ENCODE data around the gene TXLNA.
"Not testable (repeated sequence)": the region's sequence is repeated elsewhere in the genome, so short reads cannot be mapped to it uniquely, and the experiment has no call there.

The TXLNA gene

DNA sequence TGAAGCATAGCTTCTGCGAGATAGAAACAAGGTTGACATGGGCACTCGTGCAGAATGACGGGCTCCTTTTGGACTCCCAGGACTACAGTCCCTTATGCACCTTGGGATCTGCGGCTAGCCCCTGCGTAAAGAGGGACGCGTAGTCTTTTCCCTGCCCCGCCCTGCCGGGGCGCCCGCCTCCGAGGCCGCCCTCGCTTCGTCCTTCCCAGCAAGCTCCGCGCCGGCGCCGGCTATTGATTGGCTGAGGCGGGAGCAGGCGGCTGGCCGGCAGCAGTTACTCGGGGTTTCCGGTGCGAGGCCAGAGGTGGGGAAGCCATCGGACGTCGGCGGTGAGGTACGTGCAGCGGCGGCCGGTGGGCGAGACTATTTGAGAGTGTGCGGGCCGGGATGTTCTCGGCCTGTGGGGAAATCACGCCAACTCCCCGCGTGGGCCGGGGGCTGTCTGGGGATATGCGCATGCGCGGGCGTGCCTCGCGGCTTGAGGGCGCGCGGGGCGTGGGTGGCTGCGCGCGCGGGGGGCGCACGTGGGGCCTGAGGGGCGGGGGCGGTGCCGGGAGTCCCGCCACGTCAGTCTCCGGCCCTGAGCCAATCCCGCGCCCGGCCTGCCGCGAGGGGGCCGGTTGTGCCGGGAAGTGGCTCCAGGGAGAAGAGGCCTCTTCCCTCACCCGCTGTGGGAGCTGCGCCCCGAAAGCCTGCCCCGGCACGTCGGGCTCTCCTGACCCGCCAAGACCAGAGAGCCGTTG, at the start of gene TXLNA:
Gene TXLNA, plus strand, starts transcription at position 233 of the 743 bp plus-strand sequence. CDS start 671 bp downstream, outside the sequence.
- peak within 1 kb of the TSS; percentile 97 for H3K4me3 Mint-ChIP-seq
- ATAC-seq: peak; percentile 96
- no peaks in the 10 kb centered on the region for H3K27me3 Mint-ChIP-seq
- peaks cover 45% of the 10 kb centered on the region for H3K4me1 Mint-ChIP-seq
- H3K9me3 Mint-ChIP-seq: no peaks in the 10 kb centered on the region
- H3K27ac Mint-ChIP-seq: peak within 1 kb of the TSS; percentile 99
- H3K36me3 Mint-ChIP-seq: peaks cover 37% of the 10 kb centered on the region

DNA sequence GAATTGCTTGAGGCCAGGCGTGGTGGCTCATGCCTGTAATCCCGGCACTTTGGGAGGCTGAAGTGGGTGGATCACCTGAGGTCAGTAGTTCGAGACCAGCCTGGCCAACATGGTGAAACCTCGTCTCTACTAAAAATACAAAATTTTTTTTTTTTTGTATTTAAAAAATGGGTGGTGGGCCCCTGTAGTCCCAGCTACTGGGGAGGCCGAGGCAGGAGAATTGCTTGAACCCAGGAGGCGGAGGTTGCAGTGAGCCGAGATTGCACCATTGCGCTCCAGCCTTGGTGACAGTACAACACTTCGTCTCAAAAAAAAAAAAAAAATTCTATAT, 45.6 kb upstream of the TXLNA start:
- not testable (repeated sequence) for H3K9me3 Mint-ChIP-seq, H3K4me3 Mint-ChIP-seq, ATAC-seq, H3K27ac Mint-ChIP-seq, H3K27me3 Mint-ChIP-seq
- H3K4me1 Mint-ChIP-seq: peaks cover 23% of the 10 kb centered on the region
- peaks cover 17% of the 10 kb centered on the region for H3K36me3 Mint-ChIP-seq

DNA sequence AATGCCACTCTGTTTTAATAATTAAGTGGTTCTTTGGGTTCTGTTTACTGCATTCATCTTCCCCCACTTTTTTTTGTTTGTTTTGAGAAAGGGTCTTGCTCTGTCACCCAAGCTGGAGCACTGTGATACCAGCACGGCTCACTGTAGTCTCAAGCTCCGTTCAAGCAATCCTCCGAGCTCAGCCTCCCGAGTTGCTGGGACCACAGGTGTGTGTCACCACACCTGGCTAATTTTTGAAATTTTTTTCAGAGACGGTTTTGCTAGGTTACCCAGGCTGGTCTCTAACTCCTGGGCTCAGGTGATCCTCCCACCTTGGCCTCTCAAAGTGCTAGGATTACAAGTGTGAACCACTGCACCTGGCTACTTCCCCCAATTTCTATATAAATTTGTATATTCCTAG, 42.4 kb upstream of the TXLNA start:
- peak overlapping the region; percentile 70 for H3K27ac Mint-ChIP-seq

DNA sequence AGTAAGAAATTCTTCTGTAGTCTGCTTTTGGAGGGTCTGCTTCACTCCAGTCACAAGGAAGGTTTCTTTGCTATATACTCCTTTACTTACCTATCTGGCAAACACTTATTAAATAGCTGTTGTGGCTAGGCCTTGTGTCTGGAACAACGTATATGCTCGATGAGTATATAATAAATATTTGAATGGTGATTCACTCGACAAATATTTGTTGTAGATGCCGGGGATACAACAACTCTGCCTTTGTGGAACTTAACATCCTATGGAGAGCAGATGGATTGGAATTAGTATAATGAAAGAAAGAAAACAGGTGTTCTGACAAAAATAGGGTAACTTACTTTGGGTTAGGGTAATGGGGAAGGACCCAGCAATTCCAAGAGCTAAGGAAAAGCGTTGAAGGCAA, 40.5 kb upstream of the TXLNA start:
- H3K36me3 Mint-ChIP-seq: peaks cover 27% of the 10 kb centered on the region
- H3K4me1 Mint-ChIP-seq: peaks cover 51% of the 10 kb centered on the region
- no peak for ATAC-seq
- H3K9me3 Mint-ChIP-seq: no peaks in the 10 kb centered on the region
- H3K4me3 Mint-ChIP-seq: no peak overlapping the region
- H3K27ac Mint-ChIP-seq: no peak overlapping the region
- H3K27me3 Mint-ChIP-seq: no peaks in the 10 kb centered on the region

More for the DNA sequence above, 42.4 kb upstream of the TXLNA start:
- peaks cover 38% of the 10 kb centered on the region for H3K4me1 Mint-ChIP-seq
- peaks cover 27% of the 10 kb centered on the region for H3K36me3 Mint-ChIP-seq
- no peaks in the 10 kb centered on the region for H3K9me3 Mint-ChIP-seq
- H3K27me3 Mint-ChIP-seq: no peaks in the 10 kb centered on the region
- no peak overlapping the region for H3K4me3 Mint-ChIP-seq
- no peak for ATAC-seq

DNA sequence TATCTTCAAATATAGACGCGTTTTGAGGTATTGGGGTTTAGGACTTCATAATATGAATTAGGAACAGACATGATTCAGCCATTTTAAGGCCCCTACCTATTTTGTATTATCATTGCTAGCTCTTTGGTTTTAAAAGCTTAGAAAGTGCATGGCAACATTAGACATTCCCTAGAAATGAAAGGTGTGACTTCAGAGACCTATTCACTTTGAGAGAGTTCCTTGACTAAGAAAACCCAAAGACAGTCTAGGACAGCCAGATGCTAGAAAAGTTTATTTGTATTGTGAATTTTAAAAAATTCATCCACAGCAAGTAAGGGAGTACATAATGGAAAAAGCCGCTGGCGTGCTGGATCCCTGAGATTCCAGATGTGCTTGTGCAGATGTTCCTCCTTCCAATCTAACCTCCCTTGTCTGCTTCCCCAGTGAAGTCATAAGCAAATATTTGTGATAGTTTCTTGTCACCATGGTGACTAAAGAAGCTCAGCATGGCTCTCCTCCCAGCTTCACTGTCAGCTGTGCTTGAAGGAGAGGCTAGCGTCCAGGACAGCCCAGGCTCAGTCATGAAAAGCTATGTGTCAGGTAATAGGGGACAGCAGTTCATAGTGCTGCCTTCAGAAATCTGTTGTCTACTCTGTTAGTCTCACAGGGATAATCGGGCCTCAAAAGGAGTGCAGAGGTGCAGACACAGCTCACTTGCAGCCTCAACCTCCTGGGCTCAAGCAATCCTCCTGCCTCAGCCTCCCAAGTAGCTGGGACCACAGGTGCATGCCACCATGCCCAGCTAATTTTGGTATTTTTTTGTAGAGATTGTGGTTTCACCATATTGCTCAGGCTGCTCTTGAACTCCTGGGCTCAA, 36.8 kb upstream of the TXLNA start:
- Mint-ChIP-seq H3K4me1 (peaks cover 68% of the 10 kb centered on the region), H3K27me3 (no peaks in the 10 kb centered on the region), H3K27ac (peak overlapping the region; percentile 13), H3K36me3 (peaks cover 37% of the 10 kb centered on the region), H3K4me3 (no peak overlapping the region), H3K9me3 (no peaks in the 10 kb centered on the region)
- no peak for ATAC-seq

DNA sequence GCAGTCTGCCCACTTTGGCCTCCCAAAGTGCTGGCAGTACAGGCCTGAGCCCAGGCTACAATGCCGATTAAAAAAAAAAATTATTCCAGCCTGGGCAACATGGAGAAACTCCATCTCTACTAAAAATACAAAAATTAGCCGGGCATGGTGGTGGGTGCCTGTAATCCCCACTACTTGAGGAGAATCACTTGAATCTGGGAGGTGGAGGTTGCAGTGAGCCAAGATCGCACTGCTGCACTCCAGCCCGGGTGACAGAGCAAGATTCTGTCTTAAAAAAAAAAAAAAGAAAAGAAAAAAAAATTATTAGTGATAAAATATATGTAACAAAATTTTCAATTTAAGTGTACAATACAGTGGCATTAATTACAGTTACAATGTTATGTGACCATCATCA, 36.2 kb upstream of the TXLNA start:
- not testable (repeated sequence) for ATAC-seq, H3K4me3 Mint-ChIP-seq, H3K27ac Mint-ChIP-seq, H3K27me3 Mint-ChIP-seq, H3K9me3 Mint-ChIP-seq
- Mint-ChIP-seq H3K4me1 (peaks cover 61% of the 10 kb centered on the region), H3K36me3 (peaks cover 38% of the 10 kb centered on the region)

DNA sequence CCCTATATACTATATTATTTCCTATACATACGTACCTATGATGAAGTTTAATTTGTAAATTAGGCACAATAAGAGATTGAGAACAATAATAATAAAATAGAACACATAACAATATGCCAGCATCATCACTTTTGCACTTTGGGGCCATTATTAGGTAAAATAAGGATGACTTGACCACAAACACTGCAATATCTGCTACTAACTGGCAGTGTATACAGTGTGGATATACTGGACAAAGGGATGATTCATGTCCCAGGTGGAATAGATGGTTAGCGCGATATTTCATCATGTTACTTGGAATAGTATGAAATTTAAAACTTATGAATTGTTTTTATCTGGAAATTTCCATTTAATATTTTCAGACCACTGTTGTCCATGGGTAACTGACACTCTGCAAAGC, 35.4 kb upstream of the TXLNA start:
- no peak for ATAC-seq
- H3K9me3 Mint-ChIP-seq: peaks cover 3% of the 10 kb centered on the region
- H3K36me3 Mint-ChIP-seq: peaks cover 45% of the 10 kb centered on the region
- H3K4me1 Mint-ChIP-seq: peaks cover 54% of the 10 kb centered on the region
- no peak overlapping the region for H3K4me3 Mint-ChIP-seq
- no peaks in the 10 kb centered on the region for H3K27me3 Mint-ChIP-seq
- H3K27ac Mint-ChIP-seq: no peak overlapping the region

DNA sequence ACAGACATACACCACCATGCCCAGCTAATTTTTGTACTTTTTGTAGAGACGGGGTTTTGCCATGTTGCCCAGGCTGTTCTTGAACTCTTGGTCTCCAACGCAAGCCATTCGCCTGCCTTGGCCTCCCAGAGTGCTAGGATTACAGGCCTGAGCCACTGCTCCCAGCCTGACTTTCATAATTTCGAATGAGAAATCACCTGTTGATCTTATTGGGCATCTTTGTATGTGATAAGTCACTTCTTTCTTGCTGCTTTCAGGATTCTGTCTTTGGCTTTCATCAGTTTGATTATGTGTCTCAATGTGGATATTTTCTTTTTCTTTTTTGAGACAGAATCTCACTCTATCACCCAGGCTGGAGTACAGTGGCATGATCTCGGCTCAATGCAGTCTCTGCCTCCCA, 31.7 kb upstream of the TXLNA start:
- H3K27ac Mint-ChIP-seq, H3K27me3 Mint-ChIP-seq, H3K9me3 Mint-ChIP-seq, H3K4me3 Mint-ChIP-seq, ATAC-seq: not testable (repeated sequence)
- H3K36me3 Mint-ChIP-seq: peaks cover 43% of the 10 kb centered on the region
- peaks cover 53% of the 10 kb centered on the region for H3K4me1 Mint-ChIP-seq

DNA sequence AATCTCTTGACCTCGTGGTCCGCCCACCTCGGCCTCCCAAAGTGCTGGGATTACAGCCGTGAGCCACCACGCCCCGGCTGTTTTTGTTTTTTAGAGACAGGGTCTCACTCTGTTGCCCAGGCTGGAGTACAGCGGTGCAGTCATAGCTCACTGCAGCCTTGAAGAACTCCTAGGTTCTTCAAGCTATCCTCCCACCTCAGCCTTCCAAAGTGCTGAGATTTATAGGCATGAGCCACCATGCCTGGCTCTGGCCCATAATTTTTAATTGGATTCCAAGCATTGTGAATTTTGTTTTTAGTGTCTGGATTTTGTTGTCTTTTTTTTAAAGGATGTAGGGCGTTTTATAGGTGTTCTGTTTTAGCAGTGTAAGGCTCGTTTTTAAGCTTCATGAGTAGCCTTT, 28.6 kb upstream of the TXLNA start:
- H3K36me3 Mint-ChIP-seq: peaks cover 45% of the 10 kb centered on the region

DNA sequence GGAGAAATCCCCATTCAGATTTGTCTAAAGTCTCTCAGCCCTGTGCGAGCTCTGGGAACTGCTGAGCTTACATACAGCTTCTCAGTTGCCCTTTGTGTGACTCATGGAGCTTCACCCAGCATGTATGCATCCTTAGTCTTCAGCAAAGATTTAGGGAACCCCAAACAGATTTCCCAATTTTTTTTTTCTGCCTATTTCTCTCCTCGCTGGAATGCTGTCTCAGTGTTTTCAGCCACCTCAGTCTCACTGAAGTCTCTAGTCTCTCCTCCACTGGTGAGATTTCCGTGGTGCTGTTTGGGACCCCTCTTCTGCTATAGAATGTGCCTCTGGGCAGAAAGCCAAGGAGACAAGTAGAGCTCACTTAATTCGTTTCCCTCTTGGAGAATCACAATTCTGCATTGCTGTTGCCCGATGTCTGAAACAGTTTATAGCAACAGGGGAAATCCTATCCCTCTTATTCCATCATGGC, 28.1 kb upstream of the TXLNA start:
- no peak overlapping the region for H3K27ac Mint-ChIP-seq
- peaks cover 30% of the 10 kb centered on the region for H3K4me1 Mint-ChIP-seq
- no peak for ATAC-seq
- H3K27me3 Mint-ChIP-seq: no peaks in the 10 kb centered on the region
- H3K36me3 Mint-ChIP-seq: peaks cover 50% of the 10 kb centered on the region
- H3K4me3 Mint-ChIP-seq: no peak overlapping the region
- peaks cover 3% of the 10 kb centered on the region for H3K9me3 Mint-ChIP-seq

More for the DNA sequence above, 28.6 kb upstream of the TXLNA start:
- Mint-ChIP-seq H3K4me3 (no peak overlapping the region), H3K9me3 (peaks cover 3% of the 10 kb centered on the region), H3K27me3 (no peaks in the 10 kb centered on the region), H3K4me1 (peaks cover 31% of the 10 kb centered on the region), H3K27ac (no peak overlapping the region)
- ATAC-seq: no peak

DNA sequence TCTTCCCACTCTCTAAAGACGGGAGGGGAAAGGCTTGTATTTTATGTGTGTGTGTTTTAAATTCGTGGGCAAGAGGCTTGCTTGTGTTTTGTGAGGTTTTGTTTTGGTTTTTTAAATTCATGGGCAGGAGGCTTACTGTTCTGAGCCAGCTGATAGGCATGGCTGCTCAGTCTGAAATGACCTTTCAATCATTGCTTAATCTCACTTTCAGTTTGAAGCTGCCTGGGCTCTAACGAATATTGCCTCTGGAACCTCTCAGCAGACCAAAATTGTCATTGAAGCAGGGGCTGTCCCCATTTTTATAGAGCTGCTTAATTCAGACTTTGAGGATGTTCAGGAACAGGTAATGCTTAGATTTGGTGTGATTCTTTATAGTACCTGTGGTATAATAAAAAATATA, 20.3 kb upstream of the TXLNA start:
- no peaks in the 10 kb centered on the region for H3K27me3 Mint-ChIP-seq
- peaks cover 46% of the 10 kb centered on the region for H3K36me3 Mint-ChIP-seq
- peak; percentile 81 for ATAC-seq
- H3K9me3 Mint-ChIP-seq: no peaks in the 10 kb centered on the region
- H3K4me3 Mint-ChIP-seq: no peak overlapping the region
- H3K27ac Mint-ChIP-seq: peak overlapping the region; percentile 17
- peaks cover 6% of the 10 kb centered on the region for H3K4me1 Mint-ChIP-seq

DNA sequence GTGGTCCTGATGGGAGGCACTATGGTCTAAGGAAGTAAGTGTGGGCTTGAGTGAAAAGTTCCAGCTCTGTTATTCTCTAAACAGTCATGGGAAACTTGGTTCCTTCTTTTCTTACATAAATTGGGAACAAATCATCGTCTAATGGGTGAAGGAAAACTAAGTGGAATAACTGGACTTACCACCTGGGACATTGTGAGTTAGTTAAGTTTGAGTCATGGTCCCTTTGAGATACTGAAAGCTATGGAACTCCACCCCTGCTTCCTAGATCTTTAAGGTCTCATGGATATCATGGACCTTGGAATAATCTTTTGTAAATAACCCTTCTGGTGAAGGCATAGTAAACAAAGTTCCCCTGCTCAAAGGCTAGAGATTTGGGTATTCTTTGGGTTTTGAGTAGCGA, 16.1 kb upstream of the TXLNA start:
- ATAC-seq: no peak
- Mint-ChIP-seq H3K4me1 (no peaks in the 10 kb centered on the region), H3K27me3 (no peaks in the 10 kb centered on the region), H3K4me3 (no peak overlapping the region), H3K36me3 (peaks cover 48% of the 10 kb centered on the region), H3K27ac (no peak overlapping the region), H3K9me3 (no peaks in the 10 kb centered on the region)

DNA sequence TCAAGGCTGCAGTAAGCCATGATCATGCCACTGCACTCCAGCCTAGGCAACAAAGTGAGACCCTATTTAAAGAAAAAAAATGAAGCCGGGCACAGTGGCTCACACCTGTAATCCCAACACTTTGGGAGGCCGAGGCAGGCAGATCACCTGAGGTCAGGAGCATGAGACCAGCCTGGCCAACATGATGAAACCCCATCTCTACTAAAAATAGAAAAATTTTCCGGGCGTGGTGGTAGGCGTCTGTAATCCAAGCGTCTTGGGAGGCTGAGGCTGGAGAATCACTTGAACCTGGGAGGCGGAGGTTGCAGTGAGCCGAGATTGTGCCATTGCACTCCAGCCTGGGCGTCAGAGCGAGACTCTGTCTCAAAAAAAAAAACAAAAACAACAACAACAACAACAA, 13.8 kb upstream of the TXLNA start:
- not testable (repeated sequence) for H3K4me1 Mint-ChIP-seq, H3K4me3 Mint-ChIP-seq, H3K27me3 Mint-ChIP-seq, ATAC-seq, H3K27ac Mint-ChIP-seq, H3K9me3 Mint-ChIP-seq
- peaks cover 58% of the 10 kb centered on the region for H3K36me3 Mint-ChIP-seq

DNA sequence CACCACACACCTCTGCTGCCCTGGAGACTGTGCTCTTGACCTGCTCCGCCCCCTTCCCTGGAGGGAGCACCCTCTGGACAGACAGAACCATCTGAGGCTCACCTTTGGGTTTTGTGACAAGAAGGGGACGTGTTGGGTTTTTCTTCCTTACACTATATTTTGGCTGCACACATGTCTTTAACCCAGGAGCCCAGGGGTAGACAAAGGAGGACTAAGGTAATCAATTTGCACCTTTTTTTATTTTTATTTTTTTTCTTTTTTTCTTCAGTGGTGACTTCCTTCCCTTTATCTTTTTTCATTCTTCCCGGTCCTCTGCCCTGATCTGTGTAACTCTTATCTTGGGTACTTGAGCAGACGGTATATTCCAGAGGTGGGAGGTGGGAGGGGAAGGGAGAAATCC, 8.5 kb upstream of the TXLNA start:
- H3K4me3 Mint-ChIP-seq: no peak overlapping the region
- H3K4me1 Mint-ChIP-seq: no peaks in the 10 kb centered on the region
- H3K36me3 Mint-ChIP-seq: peaks cover 68% of the 10 kb centered on the region
- no peak for ATAC-seq
- H3K27me3 Mint-ChIP-seq: no peaks in the 10 kb centered on the region
- no peak overlapping the region for H3K27ac Mint-ChIP-seq
- H3K9me3 Mint-ChIP-seq: no peaks in the 10 kb centered on the region

DNA sequence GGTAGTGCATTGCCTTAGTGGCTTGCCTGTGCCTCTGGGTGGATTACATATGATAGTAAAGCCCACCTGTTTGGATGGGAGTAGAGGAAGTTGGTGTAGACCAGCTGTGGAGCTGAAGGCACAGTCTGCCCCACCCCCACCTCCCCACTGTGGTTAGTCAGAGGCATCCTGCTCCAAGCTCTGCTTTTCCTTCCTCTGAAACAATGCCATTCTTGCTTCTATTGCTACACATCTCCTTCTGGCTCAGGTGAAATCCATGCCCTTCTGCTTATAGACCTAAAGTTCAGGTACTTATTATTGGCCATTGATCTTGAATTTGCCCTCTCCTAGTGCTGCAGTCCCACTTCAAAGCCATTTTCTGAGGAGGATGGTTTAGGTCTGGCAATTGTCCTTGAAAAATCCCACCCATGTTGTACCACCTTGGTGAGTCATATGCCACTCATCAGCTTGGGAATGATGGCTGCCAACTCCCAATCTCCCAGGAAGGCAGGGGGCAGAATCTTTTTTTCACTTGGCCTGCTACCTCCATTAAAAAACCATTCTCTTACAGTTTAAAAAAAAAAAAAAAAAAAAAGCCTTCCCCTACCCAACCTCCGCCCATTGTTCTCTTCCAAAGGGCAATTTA, 6.7 kb upstream of the TXLNA start:
- no peak for ATAC-seq
- Mint-ChIP-seq H3K27ac (no peak overlapping the region), H3K36me3 (peaks cover 56% of the 10 kb centered on the region), H3K27me3 (no peaks in the 10 kb centered on the region), H3K4me3 (no peak overlapping the region), H3K4me1 (no peaks in the 10 kb centered on the region), H3K9me3 (no peaks in the 10 kb centered on the region)
